NCI-H345 treated with DMSO at 0.1 percent for 48 hours (cell line): ENCODE data around the gene CPM.
"Not testable (repeated sequence)": the region's sequence is repeated elsewhere in the genome, so short reads cannot be mapped to it uniquely, and the experiment has no call there.

ENCODE experiments used
- DNase-seq: peaks from one replicate; lab custom pipeline; 2025; ENCODE audit not compliant: unreplicated experiment; lab: John Stamatoyannopoulos, UW

Gene CPM

DNA sequence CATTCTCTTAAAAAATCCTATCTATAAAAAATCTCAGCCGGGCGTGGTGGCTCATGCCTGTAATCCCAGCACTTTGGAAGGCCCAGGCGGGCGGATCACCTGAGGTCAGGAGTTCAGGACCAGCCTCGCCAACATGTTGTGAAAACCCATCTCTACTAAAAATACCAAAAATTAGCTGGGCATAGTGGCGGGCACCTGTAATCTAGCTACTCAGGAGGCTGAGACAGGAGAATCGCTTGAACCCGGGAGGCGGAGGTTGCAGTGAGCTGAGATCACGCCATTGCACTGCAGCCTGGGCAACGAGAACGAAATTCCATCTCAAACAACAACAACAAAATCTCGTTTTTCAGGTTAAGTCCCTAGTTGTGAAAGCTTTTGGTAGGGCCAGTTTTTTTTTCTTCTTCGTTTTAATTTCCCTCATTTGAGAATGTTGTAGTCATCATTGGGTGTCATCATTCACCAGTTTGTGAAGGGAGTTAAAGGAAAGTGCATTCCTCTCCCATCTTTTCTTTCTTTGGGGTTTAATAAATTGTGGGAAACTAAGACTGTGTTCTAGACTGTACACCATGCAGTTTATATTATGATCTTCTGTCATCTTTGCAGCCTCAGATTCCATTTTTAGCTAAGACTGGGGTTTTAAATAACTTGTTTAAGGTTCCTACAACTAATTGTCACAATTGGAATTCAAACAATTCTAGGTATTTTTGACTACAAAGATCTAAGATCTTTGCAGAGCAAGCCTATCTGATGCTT, 101.0 kb downstream of the CPM start:
- DNase-seq, result no peak

DNA sequence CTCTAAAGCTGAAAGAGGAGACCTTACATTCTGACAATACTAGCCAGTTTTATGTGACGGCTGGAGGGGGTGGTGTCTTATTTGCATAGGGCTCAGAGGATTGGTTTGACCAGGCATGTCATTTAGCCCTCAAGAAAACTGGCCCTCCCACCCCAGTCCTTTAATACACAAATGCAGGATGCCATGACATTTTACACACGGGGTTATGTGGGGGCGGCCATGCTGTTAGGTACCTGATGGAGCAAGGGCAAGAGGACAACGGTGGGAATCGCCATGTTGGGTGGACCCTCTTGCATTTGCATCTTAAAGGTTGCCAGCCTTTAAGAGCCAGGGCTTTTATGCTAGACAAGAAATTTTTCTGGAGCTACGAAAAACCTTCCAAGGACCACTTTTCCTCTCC, 101.7 kb downstream of the CPM start:
- no peak for DNase-seq

- DNase-seq, result no peak
These were observed 104.3 kb downstream of the CPM start for GRCh38 chr12:68828672-68829068.

DNA sequence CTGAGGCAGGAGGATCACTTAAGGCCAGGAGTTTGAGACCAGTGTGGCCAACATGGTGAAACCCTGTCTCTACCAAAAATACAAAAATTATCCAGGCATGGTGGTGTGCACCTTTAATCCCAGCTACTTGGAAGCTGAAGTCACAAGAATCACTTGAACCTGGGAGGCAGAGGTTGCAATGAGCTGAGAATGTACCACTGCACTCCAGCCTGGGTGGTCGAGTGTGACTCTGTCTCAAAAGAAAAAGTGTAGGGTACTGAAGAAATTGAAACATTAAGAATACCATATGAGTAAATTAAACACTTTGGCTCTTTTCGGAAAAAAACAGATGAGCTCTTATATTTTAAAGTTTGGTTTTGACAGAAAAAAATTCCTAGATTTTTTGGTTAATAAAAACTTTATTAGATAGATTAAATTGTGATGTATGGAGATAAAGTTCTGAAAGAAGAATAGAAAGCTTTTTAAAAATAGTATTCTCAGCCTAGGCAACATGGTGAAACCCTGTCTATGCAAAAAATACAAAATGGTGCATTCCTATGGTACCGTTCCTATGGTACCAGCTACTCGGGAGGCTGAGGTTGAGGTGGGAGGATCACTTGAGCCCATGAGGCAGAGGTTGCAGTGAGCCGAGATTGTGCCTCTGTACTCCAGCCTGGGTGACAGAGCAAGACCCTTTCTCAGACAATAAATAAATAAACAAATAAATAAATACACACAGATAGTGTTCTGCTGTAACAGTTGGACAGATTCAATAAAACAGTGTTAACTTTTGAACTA, 104.9 kb downstream of the CPM start:
- no peak for DNase-seq

DNA sequence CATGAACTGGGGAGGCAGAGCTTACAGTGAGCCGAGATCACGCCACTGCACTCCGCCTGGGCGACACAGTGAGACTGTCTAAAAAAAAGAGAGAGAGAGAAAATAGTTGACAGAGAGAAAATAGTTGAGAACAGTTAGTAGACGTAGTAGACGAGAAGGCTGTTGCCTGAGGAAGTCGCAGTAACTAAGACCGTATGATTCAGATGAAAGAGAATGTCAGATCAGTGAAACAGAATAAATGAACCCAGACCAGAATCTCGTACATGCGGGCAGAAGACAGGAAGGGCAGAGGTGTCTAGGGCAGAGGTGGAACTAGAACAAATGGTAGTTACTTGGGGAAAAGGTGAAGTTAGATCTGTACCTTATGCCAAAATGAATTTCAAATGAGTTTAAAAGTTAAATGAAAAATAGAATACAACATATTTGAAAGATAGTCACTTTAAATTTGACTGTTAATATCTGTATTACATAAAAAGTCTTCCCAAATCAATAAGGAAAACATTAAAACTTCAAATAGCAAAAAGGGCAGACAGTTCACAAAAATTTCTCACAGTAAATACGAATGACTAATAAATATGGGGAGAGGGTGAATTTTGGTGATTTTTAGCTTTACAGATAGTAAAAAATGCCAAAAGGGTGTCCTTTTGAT, 107.3 kb downstream of the CPM start:
- DNase-seq, result no peak

DNA sequence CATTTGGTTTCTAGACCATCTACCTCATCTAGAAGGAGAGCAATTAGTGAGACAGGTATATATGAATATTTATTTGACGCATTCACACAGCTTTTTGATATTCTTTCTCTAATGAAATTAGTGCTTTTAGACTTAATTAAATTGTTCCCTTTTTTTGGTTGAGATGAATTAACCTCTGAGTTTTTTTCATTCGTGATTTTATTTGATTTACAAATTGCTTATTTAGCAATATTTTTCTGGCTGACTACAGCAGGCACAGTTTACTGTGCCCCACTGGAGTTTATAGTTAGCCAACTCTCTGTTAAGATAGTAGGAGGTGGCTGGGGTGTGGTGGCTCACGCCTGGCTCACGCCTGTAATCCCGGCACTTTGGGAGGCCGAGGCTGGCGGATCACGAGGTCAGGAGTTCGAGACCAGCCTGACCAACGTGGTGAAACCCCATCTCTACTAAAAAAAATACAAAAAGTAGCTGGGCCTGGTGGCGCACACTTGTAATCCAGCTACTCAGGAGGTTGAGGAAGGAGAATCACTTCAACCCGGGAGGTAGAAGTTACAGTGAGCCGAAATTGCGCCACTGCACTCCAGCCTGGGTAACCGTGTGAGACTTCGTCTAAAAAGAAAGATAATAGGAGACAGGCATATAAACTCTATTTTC, 108.2 kb downstream of the CPM start:
- DNase-seq, result no peak

DNA sequence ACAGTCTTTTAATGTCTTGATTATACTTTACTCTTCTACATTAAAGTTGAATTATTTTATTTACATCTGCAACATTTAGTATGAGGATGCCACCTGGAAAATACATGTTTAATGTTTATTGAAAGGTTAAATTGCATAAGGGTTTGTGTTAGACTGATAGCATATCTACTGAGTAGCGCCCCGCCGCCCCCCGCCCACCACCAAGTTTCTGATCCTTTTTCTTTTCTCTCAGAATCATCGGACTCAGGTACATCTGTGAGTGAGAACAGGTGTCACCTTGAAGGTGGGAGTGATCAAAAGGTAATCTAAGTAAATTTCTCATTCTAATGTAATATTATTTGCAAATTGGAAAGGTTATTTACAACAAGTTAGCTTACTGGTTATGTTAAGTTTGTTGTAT, 108.8 kb downstream of the CPM start:
- no peak for DNase-seq

DNA sequence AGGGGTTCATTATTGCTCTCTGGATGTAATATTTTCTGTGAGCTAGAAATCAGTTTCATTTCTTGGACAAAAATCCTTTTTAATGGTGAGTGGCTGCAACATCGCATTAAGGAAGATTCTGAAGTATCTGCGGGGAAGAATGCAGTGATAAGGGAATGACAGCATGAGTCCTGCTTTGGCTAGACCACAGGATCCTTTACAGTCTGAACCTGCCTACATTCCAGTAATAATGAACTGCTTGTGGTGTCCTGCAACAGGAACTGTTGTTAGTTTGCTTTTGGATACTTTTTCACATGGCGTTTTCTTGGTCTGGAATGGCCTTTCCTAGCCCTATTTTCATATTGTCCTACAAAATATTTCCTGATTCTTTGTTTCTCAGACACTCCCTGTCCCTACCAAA, 109.3 kb downstream of the CPM start:
- DNase-seq, result no peak

DNA sequence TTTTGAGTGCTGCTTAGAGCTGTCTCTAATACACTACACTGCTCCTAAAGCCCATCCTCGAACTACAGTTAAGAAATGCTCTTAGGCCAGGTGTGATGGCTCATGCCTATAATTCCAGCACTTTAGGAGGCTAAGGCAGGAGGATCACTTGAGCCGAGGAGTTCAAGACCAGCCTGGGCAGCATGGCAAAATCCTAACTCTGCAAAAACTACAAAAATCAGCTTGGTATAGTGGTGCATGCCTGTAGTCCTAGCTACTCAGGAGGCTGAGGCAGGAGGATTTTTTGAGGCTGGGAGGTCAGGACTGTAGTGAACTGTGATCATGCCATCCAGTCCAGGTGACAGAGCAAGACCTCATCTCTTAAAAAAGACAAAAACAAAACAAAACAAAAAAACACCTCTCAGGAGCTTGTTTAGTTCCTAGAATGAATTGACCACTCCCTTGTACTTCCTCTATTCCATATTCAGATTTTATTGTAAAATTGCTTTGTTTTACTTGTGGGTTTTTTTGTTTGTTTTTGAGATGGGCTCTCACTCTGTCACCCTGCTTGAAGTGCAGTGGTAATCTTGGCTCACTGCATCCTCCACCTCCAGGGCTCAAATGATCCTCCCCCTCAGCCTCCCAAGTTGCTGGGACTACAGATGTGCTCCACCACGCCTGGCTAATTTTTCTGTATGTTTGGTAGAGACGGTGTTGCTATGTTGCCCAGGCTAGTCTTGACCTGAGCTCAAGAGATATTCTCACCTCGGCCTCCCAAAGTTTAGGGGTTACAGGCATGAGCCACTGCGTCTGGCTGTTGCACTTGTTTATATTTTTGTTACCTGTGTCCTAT, 111.4 kb downstream of the CPM start:
- no peak for DNase-seq

GRCh38 chr12:68819481-68819880, 113.5 kb downstream of the CPM start:
- not testable (repeated sequence) for DNase-seq

DNA sequence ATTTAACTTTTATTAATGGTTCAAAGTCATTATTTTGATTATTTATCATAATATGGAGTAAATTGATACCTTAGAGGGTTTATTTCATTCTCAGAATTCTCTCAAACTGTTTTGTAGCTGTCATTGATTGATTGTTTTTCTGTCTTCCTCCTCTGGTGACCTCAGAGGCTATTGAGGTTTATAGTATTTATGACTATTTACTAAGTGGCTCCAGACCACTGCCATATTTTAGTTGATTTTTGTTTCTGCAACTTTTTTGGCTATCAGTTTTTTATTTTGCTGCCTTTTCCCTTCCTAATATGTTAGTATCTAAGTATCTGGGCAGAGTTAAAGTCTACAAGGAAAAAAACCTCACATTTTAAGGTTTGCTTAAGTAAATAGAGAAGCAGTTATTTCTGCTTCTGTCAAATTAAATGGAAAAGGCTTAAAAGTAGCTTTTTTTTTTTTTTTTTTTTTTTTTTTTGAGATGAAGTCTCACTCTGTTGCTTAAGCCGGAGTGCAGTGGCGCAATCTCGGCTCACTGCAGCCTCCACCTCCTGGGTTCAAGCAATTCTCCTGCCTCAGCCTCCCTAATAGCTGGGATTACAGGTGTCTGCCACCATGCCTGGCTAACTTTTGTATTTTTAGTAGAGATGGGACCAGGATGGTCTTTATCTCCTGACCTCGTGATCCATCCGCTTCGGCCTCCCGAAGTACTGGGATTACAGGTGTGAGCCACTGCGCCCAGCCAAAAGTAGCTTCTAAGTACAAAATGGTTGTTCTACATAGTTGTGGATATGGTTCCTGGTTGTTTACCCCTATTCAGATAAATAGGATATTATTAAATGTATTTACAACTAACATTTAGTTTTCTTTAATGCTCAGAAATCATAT, 116.8 kb downstream of the CPM start:
- no peak for DNase-seq

DNA sequence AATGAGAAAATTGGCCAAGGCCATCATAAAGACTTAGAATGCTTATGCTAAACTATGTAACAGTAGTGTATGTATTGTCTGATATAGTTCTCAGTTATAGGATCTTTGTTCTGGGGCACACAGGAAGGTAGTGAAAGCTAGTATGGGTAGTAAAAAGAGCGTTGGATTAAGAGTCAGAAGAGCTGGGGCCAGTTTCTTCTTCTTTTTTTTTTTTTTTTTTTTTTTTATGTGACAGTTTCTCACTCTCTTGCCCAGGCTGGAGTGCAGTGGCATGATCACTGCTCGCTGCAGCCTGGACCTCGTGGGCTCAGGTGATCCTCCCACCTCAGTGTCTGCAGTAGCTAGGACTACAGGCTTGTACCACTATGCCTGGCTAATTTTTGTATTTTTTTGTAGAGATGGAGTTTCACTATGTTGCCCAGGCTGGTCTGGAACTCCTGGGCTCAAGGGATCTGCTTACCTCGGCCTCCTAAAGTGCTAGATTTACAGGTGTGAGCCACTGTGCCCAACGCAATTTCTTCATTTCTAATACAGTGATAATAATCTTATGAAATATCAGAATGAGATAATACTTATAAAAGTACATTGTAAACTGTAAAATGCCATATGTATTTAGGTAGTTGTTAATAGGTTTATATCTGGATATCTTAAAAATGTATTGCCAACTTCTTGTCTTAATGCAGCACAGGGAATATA, 117.6 kb downstream of the CPM start:
- DNase-seq, result no peak

DNA sequence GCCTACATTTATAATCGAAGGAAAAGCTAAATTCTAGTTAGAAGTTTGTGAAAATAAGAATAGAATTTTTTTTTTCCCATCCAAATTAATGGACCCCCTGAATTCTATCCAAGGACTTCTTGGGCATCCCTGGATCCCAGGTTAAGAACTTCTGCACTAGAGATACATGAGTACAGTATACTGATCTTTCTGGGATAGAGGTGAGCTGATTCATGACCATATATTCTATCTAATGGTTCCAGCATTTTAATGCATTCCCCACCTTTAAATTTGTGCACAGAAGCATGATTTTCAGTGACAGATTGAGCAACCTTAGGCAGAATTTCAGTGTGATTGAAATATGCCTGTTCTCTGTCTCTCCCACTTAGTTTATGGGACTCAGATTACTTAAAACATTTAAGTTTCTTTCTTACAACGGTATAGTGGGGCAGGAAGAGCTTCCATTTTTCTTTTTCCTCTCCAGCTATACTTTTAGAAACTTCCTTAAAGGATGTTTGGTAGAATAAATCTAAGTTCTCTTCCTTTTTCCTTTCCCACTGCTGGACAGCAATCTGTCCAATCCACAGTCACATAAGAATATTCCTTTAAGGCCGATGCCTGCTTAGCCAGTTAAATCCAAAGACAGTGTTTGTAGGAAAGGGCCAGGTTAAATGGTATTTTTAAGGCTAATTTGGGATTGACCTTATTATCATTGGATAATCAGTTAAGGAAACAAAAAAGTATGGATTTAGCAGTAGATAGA, 118.3 kb downstream of the CPM start:
- DNase-seq, result no peak

GRCh38 chr12:68813242-68813593, 119.8 kb downstream of the CPM start:
- DNase-seq, result no peak

DNA sequence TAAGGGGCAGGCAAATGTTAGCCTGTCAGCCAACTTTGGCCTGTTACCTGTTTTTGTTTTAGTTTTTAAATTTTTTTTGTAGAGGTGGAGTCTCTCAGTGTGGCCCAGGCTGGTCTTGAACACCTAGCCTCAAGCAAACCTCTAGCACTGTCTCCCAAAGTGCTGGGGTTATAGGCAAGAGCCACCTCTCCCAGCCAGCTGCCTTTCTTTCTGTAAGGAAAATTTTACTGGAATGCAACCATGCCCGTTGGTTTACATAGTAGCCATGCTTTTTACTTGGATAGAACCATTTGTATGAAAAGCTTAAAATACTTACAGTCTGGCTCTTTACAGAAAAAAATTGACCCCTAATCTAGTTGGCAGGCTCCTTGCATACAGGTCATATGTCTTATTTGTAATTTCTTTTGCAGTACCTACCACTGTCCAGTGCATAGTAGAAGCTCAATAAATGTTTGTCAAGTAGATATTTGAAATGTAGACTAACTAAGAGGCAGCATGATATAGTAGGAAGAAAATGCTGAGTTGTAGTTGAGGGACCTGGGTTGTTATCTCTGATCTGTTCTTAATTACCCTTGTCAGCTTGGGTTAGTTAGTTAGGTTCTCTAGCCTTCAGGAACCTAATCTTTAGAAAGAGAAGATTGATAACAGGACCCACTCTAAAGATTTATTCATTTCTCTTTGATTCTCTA, 120.3 kb downstream of the CPM start:
- no peak for DNase-seq

- not testable (repeated sequence) for DNase-seq
These were observed 121.4 kb downstream of the CPM start for GRCh38 chr12:68811573-68811972.

GRCh38 chr12:68810027-68810389, 123.0 kb downstream of the CPM start:
- DNase-seq, result not testable (repeated sequence)
